ENCODE data around the gene SLC17A5. TPM values are rescaled to one million over a fixed set of nuclear protein-coding genes. Genes with fewer than 3 reads are reported as not detected.

The SLC17A5 gene
- total and polyA plus RNA-seq, 2 donors: 8.5 to 30.8 TPM

GRCh38 chr6:73652637-73653570, 888 bp downstream of the SLC17A5 start:
- WGBS: 2% methylated on average over 32 of the region's 32 CpGs
- H3K4me3 ChIP-seq (ENCODE audit: low read depth, low read length): peak overlapping the region; percentile 99
- H3K4me1 ChIP-seq (ENCODE audit: insufficient read depth): no peaks in the 10 kb centered on the region
- DNase-seq (ENCODE audit: extremely low spot score): no peak
- H3K27ac ChIP-seq (ENCODE audit: low read depth): peak overlapping the region; percentile 91
- H3K36me3 ChIP-seq (ENCODE audit: insufficient read depth): peaks cover 2% of the 10 kb centered on the region

DNA sequence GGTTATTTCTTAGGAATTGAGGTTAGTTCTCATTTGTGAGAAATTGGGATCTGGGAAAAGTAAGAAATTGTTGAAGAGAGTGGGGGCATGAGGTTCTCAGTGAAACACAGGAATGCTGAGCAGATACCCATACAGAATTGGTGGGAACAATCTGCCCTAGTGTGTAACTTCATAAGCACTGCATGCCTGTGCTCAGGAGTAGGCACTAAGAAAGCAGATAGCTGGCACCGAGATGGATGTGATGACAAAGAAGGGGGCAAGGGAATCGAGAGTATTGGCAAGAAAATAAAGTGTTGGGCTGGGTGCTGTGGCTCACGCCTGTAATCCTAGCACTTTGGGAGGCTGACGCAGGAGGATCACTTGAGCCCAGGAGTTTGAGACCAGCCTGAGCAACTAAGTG, 4.0 kb downstream of the SLC17A5 start:
- Histone ChIP-seq H3K4me3 (ENCODE audit: low read depth, low read length) (no peak overlapping the region), H3K4me1 (ENCODE audit: insufficient read depth) (no peaks in the 10 kb centered on the region), H3K27ac (ENCODE audit: low read depth) (no peak overlapping the region), H3K36me3 (ENCODE audit: insufficient read depth) (peaks cover 2% of the 10 kb centered on the region)
- no peak for DNase-seq (ENCODE audit: extremely low spot score)
- 77% methylated on average over 4 of the region's 4 CpGs for WGBS

DNA sequence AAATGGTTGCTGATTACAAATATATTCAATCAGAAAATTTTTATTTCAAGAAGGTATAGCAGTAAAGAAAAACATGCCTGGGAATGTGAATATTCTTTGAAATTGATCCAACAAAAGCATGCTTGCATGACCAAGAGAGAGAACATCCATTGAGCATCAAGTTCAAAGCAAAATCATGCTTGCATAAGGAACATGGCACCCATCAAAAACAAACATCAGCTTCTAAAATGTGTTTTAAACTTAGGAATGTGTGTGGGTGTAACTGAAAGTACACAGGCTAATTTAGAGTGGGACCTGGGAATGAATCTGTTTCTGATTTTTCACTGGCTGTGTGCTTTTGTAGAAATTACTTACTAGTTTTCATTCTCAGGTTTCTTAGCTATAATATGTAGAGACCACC, 5.6 kb downstream of the SLC17A5 start:
- Histone ChIP-seq H3K27ac (ENCODE audit: low read depth) (no peak overlapping the region), H3K4me3 (ENCODE audit: low read depth, low read length) (no peak overlapping the region), H3K4me1 (ENCODE audit: insufficient read depth) (no peaks in the 10 kb centered on the region), H3K36me3 (ENCODE audit: insufficient read depth) (peaks cover 2% of the 10 kb centered on the region)
- DNase-seq (ENCODE audit: extremely low spot score): no peak

GRCh38 chr6:73644941-73645591, 8.7 kb downstream of the SLC17A5 start:
- peaks cover 2% of the 10 kb centered on the region for H3K36me3 ChIP-seq (ENCODE audit: insufficient read depth)
- 30% methylated on average over 10 of the region's 10 CpGs for WGBS
- H3K4me1 ChIP-seq (ENCODE audit: insufficient read depth): no peaks in the 10 kb centered on the region
- H3K4me3 ChIP-seq (ENCODE audit: low read depth, low read length): peak overlapping the region; percentile 30
- no peak overlapping the region for H3K27ac ChIP-seq (ENCODE audit: low read depth)
- no peak for DNase-seq (ENCODE audit: extremely low spot score)

DNA sequence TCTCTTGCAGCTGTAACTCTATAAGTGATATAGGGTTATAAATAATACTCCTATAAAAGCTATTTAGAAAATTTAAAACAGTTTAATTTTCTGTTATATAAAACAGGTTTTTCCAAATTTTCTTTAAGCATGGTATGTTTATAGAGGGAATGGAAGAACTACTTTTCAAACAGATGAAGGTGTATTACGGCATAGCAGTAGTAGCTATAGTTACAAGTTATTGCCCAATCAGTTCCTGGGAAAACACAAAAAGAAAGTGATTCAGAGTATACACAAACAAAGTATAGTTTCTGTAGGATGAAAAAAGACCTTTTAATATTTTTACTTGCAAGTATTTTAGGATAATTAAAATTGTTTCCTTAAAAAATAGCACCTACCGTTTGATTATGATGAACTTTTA, 9.8 kb downstream of the SLC17A5 start:
- Histone ChIP-seq H3K4me1 (ENCODE audit: insufficient read depth) (no peaks in the 10 kb centered on the region), H3K4me3 (ENCODE audit: low read depth, low read length) (no peak overlapping the region), H3K36me3 (ENCODE audit: insufficient read depth) (peaks cover 2% of the 10 kb centered on the region), H3K27ac (ENCODE audit: low read depth) (no peak overlapping the region)
- DNase-seq (ENCODE audit: extremely low spot score): no peak
- 90% methylated on average over 2 of the region's 2 CpGs for WGBS

DNA sequence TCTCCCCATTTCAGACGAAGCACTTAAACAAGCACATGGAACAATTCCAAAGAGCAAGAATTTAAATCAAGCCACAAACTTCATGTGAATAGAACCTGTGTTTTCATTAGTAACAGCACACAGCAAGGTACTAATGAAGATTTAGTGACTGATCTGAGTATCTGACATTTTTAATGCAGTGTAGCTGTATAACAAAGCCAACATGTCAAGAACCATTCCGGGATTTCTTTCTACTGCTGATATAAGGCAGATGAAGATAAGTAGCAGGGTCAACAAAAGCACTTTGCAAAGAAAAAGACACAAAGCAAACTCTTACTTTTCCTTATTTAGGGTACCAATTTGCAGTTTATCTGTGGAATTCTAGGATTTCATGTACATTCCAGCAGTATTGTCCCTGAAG, 11.3 kb downstream of the SLC17A5 start:
- Histone ChIP-seq H3K4me3 (ENCODE audit: low read depth, low read length) (no peak overlapping the region), H3K27ac (ENCODE audit: low read depth) (no peak overlapping the region), H3K4me1 (ENCODE audit: insufficient read depth) (no peaks in the 10 kb centered on the region), H3K36me3 (ENCODE audit: insufficient read depth) (no peaks in the 10 kb centered on the region)
- 42% methylated on average over 2 of the region's 2 CpGs for WGBS
- no peak for DNase-seq (ENCODE audit: extremely low spot score)

- no peaks in the 10 kb centered on the region for H3K36me3 ChIP-seq (ENCODE audit: insufficient read depth)
Observed at GRCh38 chr6:73640179-73640750, 13.5 kb downstream of the SLC17A5 start.

GRCh38 chr6:73639040-73639439, 14.8 kb downstream of the SLC17A5 start:
- Histone ChIP-seq H3K4me1 (ENCODE audit: insufficient read depth) (no peaks in the 10 kb centered on the region), H3K36me3 (ENCODE audit: insufficient read depth) (no peaks in the 10 kb centered on the region), H3K4me3 (ENCODE audit: low read depth, low read length) (no peak overlapping the region), H3K27ac (ENCODE audit: low read depth) (no peak overlapping the region)
- no peak for DNase-seq (ENCODE audit: extremely low spot score)
- WGBS: 70% methylated on average over 4 of the region's 4 CpGs

More at GRCh38 chr6:73640179-73640750, 13.5 kb downstream of the SLC17A5 start:
- H3K4me1 ChIP-seq (ENCODE audit: insufficient read depth): no peaks in the 10 kb centered on the region
- H3K4me3 ChIP-seq (ENCODE audit: low read depth, low read length): no peak overlapping the region
- 97% methylated on average over 1 of the region's 1 CpG for WGBS
- DNase-seq (ENCODE audit: extremely low spot score): no peak
- H3K27ac ChIP-seq (ENCODE audit: low read depth): no peak overlapping the region

- H3K4me3 ChIP-seq (ENCODE audit: low read depth, low read length): no peak overlapping the region
- no peaks in the 10 kb centered on the region for H3K36me3 ChIP-seq (ENCODE audit: insufficient read depth)
- H3K4me1 ChIP-seq (ENCODE audit: insufficient read depth): no peaks in the 10 kb centered on the region
- 72% methylated on average over 2 of the region's 2 CpGs for WGBS
- DNase-seq (ENCODE audit: extremely low spot score): no peak
- H3K27ac ChIP-seq (ENCODE audit: low read depth): no peak overlapping the region
Observed at GRCh38 chr6:73637404-73637803, 16.4 kb downstream of the SLC17A5 start.

DNA sequence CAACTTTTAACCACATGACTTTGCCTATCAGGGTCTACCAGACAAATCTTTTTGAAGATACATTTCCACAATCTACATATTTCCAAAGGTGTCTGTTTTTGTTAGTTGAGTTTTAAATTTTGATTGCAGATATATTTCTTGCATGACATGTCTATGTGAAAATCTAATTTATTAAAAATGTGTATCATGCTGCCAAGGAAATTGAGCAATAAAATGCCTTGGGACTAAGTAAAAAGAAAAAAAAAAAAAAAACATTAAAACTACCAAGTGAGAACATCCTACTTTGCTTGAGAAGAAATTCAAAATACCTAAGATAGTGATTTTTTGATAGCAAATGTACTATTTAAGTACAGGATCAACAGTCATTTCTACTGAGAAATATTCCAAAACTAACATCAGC, 17.7 kb downstream of the SLC17A5 start:
- Histone ChIP-seq H3K27ac (ENCODE audit: low read depth) (no peak overlapping the region), H3K4me1 (ENCODE audit: insufficient read depth) (no peaks in the 10 kb centered on the region), H3K4me3 (ENCODE audit: low read depth, low read length) (no peak overlapping the region), H3K36me3 (ENCODE audit: insufficient read depth) (no peaks in the 10 kb centered on the region)
- no peak for DNase-seq (ENCODE audit: extremely low spot score)

DNA sequence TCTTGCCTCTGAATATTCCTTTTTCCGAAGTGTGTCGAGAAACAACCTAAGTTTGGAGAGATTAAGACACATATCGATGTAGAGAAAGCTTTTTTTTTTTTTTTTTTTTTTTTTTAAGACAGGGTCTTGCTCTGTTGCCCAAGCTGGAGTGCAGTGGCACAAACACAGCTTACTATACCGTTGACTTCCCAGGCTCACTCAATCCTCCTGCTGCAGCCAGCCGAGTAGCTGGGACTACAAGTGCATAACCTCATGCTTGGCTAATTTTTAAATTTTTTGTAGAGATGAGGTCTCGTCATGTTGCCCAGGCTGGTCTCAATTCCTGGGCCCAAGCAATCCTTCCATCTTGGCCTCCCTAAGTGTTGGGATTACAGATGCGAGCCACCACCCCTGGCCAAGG, 21.4 kb downstream of the SLC17A5 start:
- no peak for DNase-seq (ENCODE audit: extremely low spot score)
- WGBS: 85% methylated on average over 7 of the region's 7 CpGs
- Histone ChIP-seq H3K4me1 (ENCODE audit: insufficient read depth) (no peaks in the 10 kb centered on the region), H3K27ac (ENCODE audit: low read depth) (no peak overlapping the region), H3K36me3 (ENCODE audit: insufficient read depth) (no peaks in the 10 kb centered on the region), H3K4me3 (ENCODE audit: low read depth, low read length) (no peak overlapping the region)

DNA sequence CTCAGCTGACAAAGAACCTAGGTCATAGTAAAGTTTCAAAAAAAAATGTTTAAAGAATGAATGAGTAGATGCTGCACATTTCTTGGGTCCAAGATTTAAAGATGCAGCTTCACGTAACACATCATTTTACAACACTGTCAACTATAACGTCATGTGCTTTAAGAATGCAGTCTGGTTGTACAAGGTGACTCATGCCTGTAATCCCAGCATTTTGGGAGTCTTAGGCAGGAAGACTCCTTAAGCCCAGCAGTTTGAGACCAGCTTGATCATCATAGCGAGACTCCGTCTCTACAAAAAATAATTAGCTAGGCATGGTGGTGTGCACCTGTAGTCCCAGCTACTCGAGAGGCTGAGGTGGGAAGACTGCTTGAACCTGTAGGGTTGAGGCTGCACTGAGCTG, 21.9 kb downstream of the SLC17A5 start:
- Histone ChIP-seq H3K4me3 (ENCODE audit: low read depth, low read length) (no peak overlapping the region), H3K27ac (ENCODE audit: low read depth) (no peak overlapping the region), H3K4me1 (ENCODE audit: insufficient read depth) (no peaks in the 10 kb centered on the region), H3K36me3 (ENCODE audit: insufficient read depth) (peaks cover 2% of the 10 kb centered on the region)
- no peak for DNase-seq (ENCODE audit: extremely low spot score)
- 86% methylated on average over 5 of the region's 5 CpGs for WGBS

DNA sequence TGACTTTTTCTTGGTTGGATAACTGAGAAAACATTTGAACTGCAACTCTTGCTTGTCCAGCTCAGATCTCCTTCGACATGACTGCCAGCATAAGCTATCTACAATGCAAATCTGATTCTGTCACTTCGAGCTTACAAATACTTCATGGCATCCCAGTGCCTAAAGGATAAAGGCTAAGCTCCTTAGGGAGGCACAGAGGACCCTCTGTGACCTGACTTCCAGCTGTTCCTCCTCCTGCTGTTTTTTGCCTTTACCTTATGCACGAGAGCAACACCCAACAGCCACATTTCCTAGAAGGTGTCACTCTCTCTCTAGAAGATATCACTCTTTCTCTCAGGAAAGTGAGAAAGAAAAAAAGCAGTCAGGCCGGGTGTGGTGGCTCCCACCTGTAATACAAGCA, 23.4 kb downstream of the SLC17A5 start:
- 80% methylated on average over 4 of the region's 4 CpGs for WGBS
- H3K27ac ChIP-seq (ENCODE audit: low read depth): no peak overlapping the region
- no peak overlapping the region for H3K4me3 ChIP-seq (ENCODE audit: low read depth, low read length)
- no peaks in the 10 kb centered on the region for H3K4me1 ChIP-seq (ENCODE audit: insufficient read depth)
- H3K36me3 ChIP-seq (ENCODE audit: insufficient read depth): peaks cover 2% of the 10 kb centered on the region
- DNase-seq (ENCODE audit: extremely low spot score): no peak

DNA sequence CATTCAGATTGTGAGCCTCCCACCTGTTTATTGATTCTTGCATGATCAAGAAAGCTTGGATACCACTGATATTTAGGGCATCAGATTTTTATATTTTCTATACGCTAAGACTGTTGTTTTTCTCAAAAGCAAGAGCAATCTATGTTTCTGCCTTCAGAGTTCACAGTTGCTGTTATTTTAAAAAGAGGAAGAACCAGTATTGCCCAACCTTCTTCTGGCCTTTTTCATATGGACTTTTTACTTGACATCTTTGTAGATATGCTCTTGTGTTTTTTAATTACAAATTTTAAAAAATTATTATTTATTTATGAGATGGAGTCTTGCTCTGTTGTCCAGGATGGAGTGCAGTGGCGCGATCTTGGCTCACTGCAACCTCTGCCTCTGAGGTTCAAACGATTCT, 28.9 kb downstream of the SLC17A5 start:
- H3K4me3 ChIP-seq (ENCODE audit: low read depth, low read length): no peak overlapping the region
- H3K4me1 ChIP-seq (ENCODE audit: insufficient read depth): no peaks in the 10 kb centered on the region
- 94% methylated on average over 4 of the region's 4 CpGs for WGBS
- H3K36me3 ChIP-seq (ENCODE audit: insufficient read depth): peaks cover 2% of the 10 kb centered on the region
- H3K27ac ChIP-seq (ENCODE audit: low read depth): no peak overlapping the region
- DNase-seq (ENCODE audit: extremely low spot score): no peak
